Ishikawa (cell line): ENCODE results near the gene GGNBP2.

ENCODE experiments used
- CEBPB ChIP-seq: IDR thresholded peaks from 2 replicates; pipeline ENCODE4 v1.6.1; 2012
- CREB1 ChIP-seq: IDR thresholded peaks from 2 replicates; pipeline ENCODE4 v1.6.1; 2012; ENCODE audit warnings: low read depth
- EGR1 ChIP-seq: IDR thresholded peaks from 2 replicates; pipeline ENCODE4 v1.6.1; 2012
- EP300 ChIP-seq: IDR thresholded peaks from 2 replicates; pipeline ENCODE4 v1.6.1; 2012; ENCODE audit warnings: borderline replicate concordance
- FOXM1 ChIP-seq: IDR thresholded peaks from 2 replicates; pipeline ENCODE4 v1.6.1; 2012; ENCODE audit warnings: low read depth, borderline replicate concordance
- MAX ChIP-seq: IDR thresholded peaks from 2 replicates; pipeline ENCODE4 v1.6.1; 2012
- NFIC ChIP-seq: IDR thresholded peaks from 2 replicates; pipeline ENCODE4 v1.6.1; 2012
- RAD21 ChIP-seq: IDR thresholded peaks from 2 replicates; pipeline ENCODE4 v1.6.1; 2012; ENCODE audit warnings: low read depth
- REST ChIP-seq: IDR thresholded peaks from 2 replicates; pipeline ENCODE4 v1.6.1; 2012; ENCODE audit warnings: low read depth, mild to moderate bottlenecking
- TAF1 ChIP-seq: IDR thresholded peaks from 2 replicates; pipeline ENCODE4 v1.6.1; 2012; ENCODE audit warnings: low read depth, mild to moderate bottlenecking
- TCF12 ChIP-seq: IDR thresholded peaks from 2 replicates; pipeline ENCODE4 v1.6.1; 2012; ENCODE audit warnings: low read depth
- TEAD4 ChIP-seq: IDR thresholded peaks from 2 replicates; pipeline ENCODE4 v1.6.1; 2012
- YY1 ChIP-seq: IDR thresholded peaks from 2 replicates; pipeline ENCODE4 v1.6.1; 2012; ENCODE audit warnings: low read depth
- ZBTB7A ChIP-seq: IDR thresholded peaks from 2 replicates; pipeline ENCODE4 v1.6.1; 2012; ENCODE audit warnings: low read depth
- TF ChIP-seq, protein P1 (sequence below): IDR thresholded peaks from 2 replicates; pipeline ENCODE4 v1.6.1; 2012

Gene GGNBP2

DNA sequence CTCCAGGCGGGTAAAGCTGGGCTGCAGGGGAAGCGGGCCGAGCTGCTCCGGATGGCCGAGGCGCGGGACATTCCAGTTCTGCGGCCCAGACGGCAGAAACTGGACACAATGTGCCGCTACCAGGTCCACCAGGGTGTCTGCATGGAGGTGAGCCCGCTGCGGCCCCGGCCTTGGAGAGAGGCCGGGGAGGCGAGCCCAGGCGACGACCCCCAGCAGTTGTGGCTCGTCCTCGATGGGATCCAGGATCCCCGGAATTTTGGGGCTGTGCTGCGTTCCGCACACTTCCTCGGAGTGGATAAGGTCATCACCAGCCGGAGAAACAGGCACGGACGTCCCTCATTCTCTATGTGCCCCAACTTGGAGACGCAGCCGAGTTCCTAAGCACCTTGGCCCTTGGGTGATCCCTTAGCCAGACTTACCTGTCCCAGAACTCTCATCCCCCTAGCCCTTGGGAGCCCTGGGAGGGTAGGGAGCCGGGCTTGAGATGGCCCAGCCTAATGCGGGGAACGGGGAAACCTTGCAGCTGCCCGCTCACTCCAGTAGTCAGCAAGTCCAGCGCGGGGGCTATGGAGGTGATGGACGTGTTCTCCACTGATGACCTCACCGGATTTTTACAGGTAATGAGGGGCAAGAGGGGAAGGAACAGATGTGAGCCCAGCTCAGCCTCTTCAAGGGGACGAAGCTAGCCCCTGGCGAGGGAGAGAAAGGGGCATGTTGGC, 57.5 kb downstream of the GGNBP2 start:
- TF ChIP-seq ZBTB7A (no peak), EP300 (no peak), CREB1 (no peak), FOXM1 (no peak), NFIC (no peak)
- TF ChIP-seq, protein P1, sequence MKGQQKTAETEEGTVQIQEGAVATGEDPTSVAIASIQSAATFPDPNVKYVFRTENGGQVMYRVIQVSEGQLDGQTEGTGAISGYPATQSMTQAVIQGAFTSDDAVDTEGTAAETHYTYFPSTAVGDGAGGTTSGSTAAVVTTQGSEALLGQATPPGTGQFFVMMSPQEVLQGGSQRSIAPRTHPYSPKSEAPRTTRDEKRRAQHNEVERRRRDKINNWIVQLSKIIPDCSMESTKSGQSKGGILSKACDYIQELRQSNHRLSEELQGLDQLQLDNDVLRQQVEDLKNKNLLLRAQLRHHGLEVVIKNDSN, result no peak

GRCh38 chr17:36602924-36603384, 58.2 kb downstream of the GGNBP2 start:
- TF ChIP-seq EP300 (no peak), ZBTB7A (peak; percentile 67; the same call in 1 of the 2 replicates), FOXM1 (no peak), MAX (no peak), TAF1 (no peak), RAD21 (peak; percentile 68), CREB1 (no peak)
- TF ChIP-seq, protein P1, result no peak

GRCh38 chr17:36608280-36608679, 63.6 kb downstream of the GGNBP2 start:
- TF ChIP-seq ZBTB7A (no peak), REST (no peak), TEAD4 (no peak), CEBPB (no peak), EP300 (no peak), YY1 (no peak), MAX (no peak), CREB1 (no peak), TAF1 (no peak), RAD21 (no peak), TCF12 (no peak), FOXM1 (no peak)
- TF ChIP-seq, protein P1, result no peak

DNA sequence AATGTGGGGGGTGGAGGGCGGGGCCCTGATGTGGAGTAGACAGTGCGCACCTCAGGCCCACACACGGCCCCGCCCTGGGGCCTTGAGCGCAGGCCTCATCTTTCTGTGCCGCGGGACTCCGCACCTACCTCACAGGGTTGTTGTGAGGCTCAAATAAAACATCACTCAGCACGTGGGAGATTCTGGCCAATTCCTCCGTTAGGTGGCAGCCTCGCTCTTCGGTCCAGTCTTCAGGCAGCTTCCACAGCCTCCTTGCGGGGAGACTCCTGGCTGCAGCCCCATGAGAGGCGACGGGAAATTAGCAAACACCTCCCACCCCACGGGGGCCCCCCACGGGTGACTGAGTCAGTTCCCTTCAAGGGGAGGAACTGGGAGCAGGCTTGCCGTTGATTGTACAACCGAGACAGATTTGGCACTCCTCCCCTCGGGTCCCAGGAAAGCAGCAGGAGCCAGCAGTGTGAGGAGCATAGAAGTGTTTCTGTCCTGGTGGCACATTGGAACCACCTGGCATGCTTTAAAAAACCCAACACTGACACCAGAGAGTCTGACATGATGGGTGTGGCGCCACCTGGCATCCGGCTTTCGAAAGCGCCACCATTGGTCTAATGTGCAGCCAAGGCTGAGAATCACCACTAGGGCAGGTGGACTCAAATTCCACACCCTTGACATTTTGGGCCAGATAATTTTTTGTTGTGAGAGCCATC, 64.2 kb downstream of the GGNBP2 start:
- no peak for TF ChIP-seq TEAD4

- TF ChIP-seq EGR1, result no peak
- TF ChIP-seq REST, result no peak
- TF ChIP-seq CREB1, result no peak
- no peak for TF ChIP-seq TEAD4
- no peak for TF ChIP-seq RAD21
- TF ChIP-seq FOXM1, result no peak
- TF ChIP-seq ZBTB7A, result no peak
- TF ChIP-seq, protein P1, result no peak
- no peak for TF ChIP-seq YY1
- no peak for TF ChIP-seq EP300
- TF ChIP-seq TCF12, result no peak
- no peak for TF ChIP-seq TAF1
- no peak for TF ChIP-seq NFIC
- no peak for TF ChIP-seq CEBPB
- no peak for TF ChIP-seq MAX
These were observed 64.8 kb downstream of the GGNBP2 start for GRCh38 chr17:36609498-36609862.
